IMR-90 (cell line): ENCODE results near the gene MORF4L2. TPM values are rescaled to one million over a fixed set of nuclear protein-coding genes. Genes with fewer than 3 reads are reported as not detected.

Source experiments
- ATAC-seq: fragments of 200-7000 bp; cut with Tn5 transposase; 2 replicates; pipeline ENCODE4 v1.9.1; 2020; ENCODE audit warnings: low read depth, mild to moderate bottlenecking, moderate library complexity
- BruUV-seq: library from RNA; stranded (reverse); fragments of 400-500 nt; replicated peaks from 2 replicates; lab custom pipeline; 2021; lab: Mats Ljungman, UMichigan
- CTCF ChIA-PET: fragments of 300-600 bp; formaldehyde crosslinking; extraction: SDS; loops from one replicate; lab custom pipeline; 2021; ENCODE audit warnings: antibody characterized with exemption; lab: Yijun Ruan, JAX
- POLR2A ChIA-PET: fragments of 300-600 bp; sonication (Branson Sonifier 250); formaldehyde crosslinking; loops from one replicate; lab custom pipeline; 2022; ENCODE audit warnings: antibody characterized with exemption; ENCODE audit not compliant: unreplicated experiment; lab: Charles Lee
- DNase-seq: peaks from one replicate; pipeline ENCODE4 v3.0.0; 2013
- H2AFZ ChIP-seq: replicated peaks from 2 replicates; pipeline ENCODE3; 2013; ENCODE audit warnings: low read length, mild to moderate bottlenecking; ENCODE audit not compliant: poor library complexity
- H2AK5ac ChIP-seq: 2 replicates; pipeline ENCODE4 v1.6.1; 2013; ENCODE audit warnings: low read depth, low read length, inconsistent platforms
- H2AK9ac ChIP-seq: replicated peaks from 2 replicates; pipeline ENCODE3; 2013; ENCODE audit warnings: mild to moderate bottlenecking, low read depth, low read length, moderate library complexity; ENCODE audit not compliant: poor library complexity
- H2BK120ac ChIP-seq: 2 replicates; pipeline ENCODE4 v1.6.1; 2013; ENCODE audit warnings: low read depth, low read length, inconsistent platforms
- H2BK15ac ChIP-seq: 3 replicates; pipeline ENCODE4 v1.6.1; 2013; ENCODE audit warnings: low read depth, low read length, inconsistent platforms
- H2BK20ac ChIP-seq: 2 replicates; pipeline ENCODE4 v1.6.1; 2013; ENCODE audit warnings: low read depth, mild to moderate bottlenecking, inconsistent platforms, low read length, moderate library complexity
- H2BK5ac ChIP-seq: 2 replicates; pipeline ENCODE4 v1.6.1; 2013; ENCODE audit warnings: mild to moderate bottlenecking, low read depth, low read length, inconsistent platforms; ENCODE audit not compliant: poor library complexity, severe bottlenecking
- H3K14ac ChIP-seq: replicated peaks from 2 replicates; pipeline ENCODE4 v1.6.1; 2013; ENCODE audit warnings: low read depth, low read length, inconsistent platforms
- H3K18ac ChIP-seq: 2 replicates; pipeline ENCODE4 v1.6.1; 2013; ENCODE audit warnings: low read depth, low read length, control low read depth
- H3K23ac ChIP-seq: 2 replicates; pipeline ENCODE4 v1.6.1; 2013; ENCODE audit warnings: low read depth, low read length, inconsistent platforms
- H3K27ac ChIP-seq: 2 replicates; pipeline ENCODE4 v1.5.1; 2013; ENCODE audit warnings: mild to moderate bottlenecking, control low read depth, low read length; ENCODE audit not compliant: insufficient read depth
- H3K27me3 ChIP-seq: 2 replicates; pipeline ENCODE4 v1.6.1; 2013; ENCODE audit warnings: low read length; ENCODE audit not compliant: control insufficient read depth, insufficient read depth
- H3K36me3 ChIP-seq: 2 replicates; pipeline ENCODE4 v1.6.1; 2013; ENCODE audit warnings: low read length, mixed read lengths; ENCODE audit not compliant: control insufficient read depth, insufficient read depth
- H3K4ac ChIP-seq: 2 replicates; pipeline ENCODE4 v1.6.1; 2013; ENCODE audit warnings: low read depth, low read length, inconsistent platforms
- H3K4me1 ChIP-seq: 2 replicates; pipeline ENCODE4 v1.6.1; 2013; ENCODE audit warnings: low read length, mixed read lengths; ENCODE audit not compliant: control insufficient read depth, insufficient read depth
- H3K4me2 ChIP-seq: 2 replicates; pipeline ENCODE4 v1.6.1; 2013; ENCODE audit warnings: low read depth, mild to moderate bottlenecking, control low read depth, low read length, moderate library complexity
- H3K4me3 ChIP-seq: 2 replicates; pipeline ENCODE4 v1.5.1; 2013; ENCODE audit warnings: low read depth, mild to moderate bottlenecking, control low read depth, low read length, moderate library complexity; ENCODE audit not compliant: insufficient read depth
- H3K56ac ChIP-seq: 2 replicates; pipeline ENCODE4 v1.6.1; 2013; ENCODE audit warnings: low read length, inconsistent platforms; ENCODE audit not compliant: insufficient read depth; ENCODE audit errors: extremely low read depth
- H3K79me1 ChIP-seq, 2 experiments: 2 replicates each; pipeline ENCODE4 v1.6.1; 2013; ENCODE audit warnings: low read length in 2 of 2, inconsistent platforms in 1 of 2, low read depth in 1 of 2
- H3K9ac ChIP-seq: 2 replicates; pipeline ENCODE4 v1.6.1; 2013; ENCODE audit warnings: low read depth, low read length, control low read depth
- H3K9me1 ChIP-seq: 2 replicates; pipeline ENCODE4 v1.6.1; 2013; ENCODE audit warnings: low read length, inconsistent platforms; ENCODE audit not compliant: insufficient read depth
- H3K9me3 ChIP-seq: 2 replicates; pipeline ENCODE4 v1.6.1; 2013; ENCODE audit warnings: low read length; ENCODE audit not compliant: control insufficient read depth, insufficient read depth
- H4K20me1 ChIP-seq: 2 replicates; pipeline ENCODE4 v1.6.1; 2013; ENCODE audit warnings: low read length, inconsistent platforms; ENCODE audit not compliant: insufficient read depth
- H4K5ac ChIP-seq: 2 replicates; pipeline ENCODE4 v1.6.1; 2013; ENCODE audit warnings: mild to moderate bottlenecking, low read depth, low read length, control low read depth
- H4K8ac ChIP-seq, 2 experiments: 2 replicates each; pipeline ENCODE4 v1.6.1; 2013; ENCODE audit warnings: low read depth in 2 of 2, low read length in 2 of 2, control low read depth in 1 of 2, inconsistent platforms in 1 of 2
- H4K91ac ChIP-seq: 2 replicates; pipeline ENCODE4 v1.6.1; 2013; ENCODE audit warnings: low read depth, low read length, inconsistent platforms; ENCODE audit not compliant: insufficient read depth
- BHLHE40 ChIP-seq: fragments of 150-350 bp; IDR thresholded peaks from 2 replicates; pipeline ENCODE4 v1.6.1; 2016; ENCODE audit warnings: mild to moderate bottlenecking, low read depth, low read length
- CEBPB ChIP-seq: IDR thresholded peaks from 2 replicates; pipeline ENCODE4 v1.6.1; 2012; ENCODE audit warnings: low read depth, low read length, improper control_type of control experiment
- CHD1 ChIP-seq: IDR thresholded peaks from 2 replicates; pipeline ENCODE4 v1.6.1; 2012; ENCODE audit warnings: low read depth, low read length, improper control_type of control experiment
- CTCF ChIP-seq: conservative IDR thresholded peaks from 2 replicates; pipeline ENCODE4 v1.5.1; 2012; ENCODE audit warnings: mild to moderate bottlenecking, low read depth, low read length, improper control_type of control experiment
- ELK1 ChIP-seq: fragments of 150-350 bp; IDR thresholded peaks from 2 replicates; pipeline ENCODE4 v1.6.1; 2016; ENCODE audit warnings: low read depth, mild to moderate bottlenecking, low read length, moderate library complexity, borderline replicate concordance
- FOS ChIP-seq: fragments of 150-350 bp; IDR thresholded peaks from 2 replicates; pipeline ENCODE4 v1.6.1; 2016; ENCODE audit warnings: low read depth, low read length
- MAFK ChIP-seq: IDR thresholded peaks from 2 replicates; pipeline ENCODE4 v1.6.1; 2012; ENCODE audit warnings: low read depth, low read length, improper control_type of control experiment
- MAZ ChIP-seq: IDR thresholded peaks from 2 replicates; pipeline ENCODE4 v1.6.1; 2012; ENCODE audit warnings: low read depth, mild to moderate bottlenecking, low read length, improper control_type of control experiment, moderate library complexity, borderline replicate concordance
- MXI1 ChIP-seq: IDR thresholded peaks from 2 replicates; pipeline ENCODE4 v1.6.1; 2012; ENCODE audit warnings: low read depth, mild to moderate bottlenecking, low read length, moderate library complexity, borderline replicate concordance
- NFE2L2 ChIP-seq: fragments of 150-350 bp; IDR thresholded peaks from 2 replicates; pipeline ENCODE4 v1.6.1; 2016; ENCODE audit warnings: low read depth, mild to moderate bottlenecking, low read length
- POLR2A ChIP-seq: IDR thresholded peaks from 2 replicates; pipeline ENCODE4 v1.6.1; 2012; ENCODE audit warnings: mild to moderate bottlenecking, low read depth, low read length
- RAD21 ChIP-seq: IDR thresholded peaks from 2 replicates; pipeline ENCODE4 v1.6.1; 2012; ENCODE audit warnings: low read length, improper control_type of control experiment
- RCOR1 ChIP-seq: IDR thresholded peaks from 2 replicates; pipeline ENCODE4 v1.6.1; 2012; ENCODE audit warnings: mild to moderate bottlenecking, low read length, improper control_type of control experiment; ENCODE audit not compliant: insufficient replicate concordance
- RFX5 ChIP-seq: IDR thresholded peaks from 2 replicates; pipeline ENCODE4 v1.8.0; 2012; ENCODE audit warnings: low read depth, mild to moderate bottlenecking, low read length, moderate library complexity
- SMC3 ChIP-seq: fragments of 150-350 bp; IDR thresholded peaks from 2 replicates; pipeline ENCODE4 v1.6.1; 2016; ENCODE audit warnings: low read depth, mild to moderate bottlenecking, antibody characterized with exemption, low read length, moderate library complexity
- USF2 ChIP-seq: fragments of 150-350 bp; IDR thresholded peaks from 2 replicates; pipeline ENCODE4 v1.6.1; 2017; ENCODE audit warnings: mild to moderate bottlenecking, antibody characterized with exemption, low read length, low read depth
- WGBS, 2 experiments: methylation state at CpG; one replicate each; pipeline versions ENCODE4 v1.1.5 to v1.1.7; 2013; ENCODE audit warnings: missing lambda C conversion rate in 2 of 2; ENCODE audit not compliant: insufficient read length in 1 of 2; ENCODE audit errors: extremely low coverage in 2 of 2; 5-methylcytosine and 5-hydroxymethylcytosine counted together
- dilution Hi-C: fragments of 300-500 bp; cut with HindIII; formaldehyde crosslinking; loops from one replicate; pipeline ENCODE4 v1.14.3; 2018; ENCODE audit warnings: low sequenced_read_pairs; ENCODE audit not compliant: unreplicated experiment
- in situ Hi-C: fragments of 300-500 bp; cut with MboI; formaldehyde crosslinking; loops from 3 replicates; pipeline ENCODE4 v1.14.3; 2019; ENCODE audit warnings: low sequenced_read_pairs, inconsistent platforms, mixed read lengths
- intact Hi-C: fragments of 100-400 bp; cut with micrococcal nuclease; formaldehyde crosslinking; loops from 2 replicates; pipeline ENCODE4 v1.10.0; 2022
- polyA plus RNA-seq, 3 experiments: library from polyadenylated mRNA; depleted of rRNA; stranded (reverse); fragments of >200 nt; gene quantifications; 2 replicates each; pipeline ENCODE4 v1.2.3, GENCODE V29; 2012; ENCODE audit warnings: low replicate concordance in 1 of 3
- total RNA-seq: library from RNA; depleted of rRNA; stranded (reverse); fragments of >200 nt; gene quantifications from 2 replicates; pipeline ENCODE4 v1.2.3, GENCODE V29; 2012

The MORF4L2 gene
- total and polyA plus RNA-seq, 2 of the 4 experiments (the other 2 are of a cell fraction): 795 to 1,218 TPM

- no peak for TF ChIP-seq SMC3
- no peak for TF ChIP-seq RFX5
- TF ChIP-seq MXI1: no peak
- no peak for TF ChIP-seq CHD1
- no peak for TF ChIP-seq CTCF
- TF ChIP-seq CEBPB: no peak
- no peak for TF ChIP-seq BHLHE40
- TF ChIP-seq MAFK: no peak
- no peak for TF ChIP-seq USF2
- TF ChIP-seq RCOR1: no peak
- no peak for TF ChIP-seq RAD21
- TF ChIP-seq NFE2L2: no peak
- no peak for TF ChIP-seq ELK1
- no peak for TF ChIP-seq FOS
- no peak for TF ChIP-seq POLR2A
- TF ChIP-seq MAZ: no peak
- H3K36me3 ChIP-seq: no peaks in the 10 kb centered on the region
- dilution Hi-C loops (no loop called here), in situ Hi-C loops (no loop called here), intact Hi-C loops (loop anchor here (10.0 kb wide), 1 partner anchor 61 kb away; no protein-coding TSS in a partner anchor)
- no peak overlapping the region for H4K91ac ChIP-seq
- H3K27ac ChIP-seq: no peak overlapping the region
- WGBS, 2 experiments: no CpG with 5 or more reads among the region's 2 CpGs
- no peak overlapping the region for H3K9ac ChIP-seq
- H3K4ac ChIP-seq: no peak overlapping the region
- peaks cover 1% of the 10 kb centered on the region; the same call in 1 of the 2 replicates for H3K4me1 ChIP-seq
- no peak overlapping the region for H3K56ac ChIP-seq
- peaks cover 9% of the 10 kb centered on the region; the same call in 1 of the 2 replicates for H3K9me1 ChIP-seq
- H2AK9ac ChIP-seq: no peak overlapping the region
- no peak for DNase-seq
- H3K9me3 ChIP-seq: no peaks in the 10 kb centered on the region
- H2BK20ac ChIP-seq: no peak overlapping the region
- no peaks in the 10 kb centered on the region for H3K79me1 ChIP-seq
- no peak overlapping the region for H3K14ac ChIP-seq
- ChIA-PET CTCF (no interaction called here), POLR2A (no interaction called here)
- H3K4me3 ChIP-seq: no peak overlapping the region
- no peak overlapping the region for H3K23ac ChIP-seq
- H4K8ac ChIP-seq: no peak overlapping the region
- no peak overlapping the region for H2BK120ac ChIP-seq
- H2AFZ ChIP-seq: no peak overlapping the region
- H3K27me3 ChIP-seq: no peaks in the 10 kb centered on the region
- no TSS peak for BruUV-seq
- H2BK5ac ChIP-seq: no peak overlapping the region
- no peaks in the 10 kb centered on the region for H4K20me1 ChIP-seq
- H3K4me2 ChIP-seq: no peak overlapping the region
- no peak overlapping the region for H2AK5ac ChIP-seq
- no peak overlapping the region for H2BK15ac ChIP-seq
- no peak; the same call in 1 of the 2 replicates for ATAC-seq
- H3K18ac ChIP-seq: no peak overlapping the region
- H4K5ac ChIP-seq: no peak overlapping the region
Measured at GRCh38 chrX:103635436-103635835, 51.1 kb downstream of the MORF4L2 start.
